ENCODE data around the gene ATL2.

GRCh38 chr2:38371235-38371634 lies 5.8 kb downstream of the ATL2 start:
- TF ChIP-seq ZNF274 (IDR thresholded peaks at IDR 0.05; ENCODE audit: low read depth, low read length): no peak
- no peak for TF ChIP-seq YY1 (IDR thresholded peaks at IDR 0.05; ENCODE audit: insufficient read depth, insufficient read length)

Measured in NT2/D1 (cell line).